Stimulated activated CD8-positive, alpha-beta memory T cell treated with anti-CD3 and anti-CD28 coated beads, Interleukin-12 subunit alpha, Interleukin-12 subunit beta, amount 100 ng/mL, for 24 hours (primary cell): ENCODE data around the gene UMOD.

Experiments used
- DNase-seq: peaks from one replicate; pipeline ENCODE4 v3.0.0-alpha.2; 2020; ENCODE audit errors: extremely low read depth

UMOD gene

DNA sequence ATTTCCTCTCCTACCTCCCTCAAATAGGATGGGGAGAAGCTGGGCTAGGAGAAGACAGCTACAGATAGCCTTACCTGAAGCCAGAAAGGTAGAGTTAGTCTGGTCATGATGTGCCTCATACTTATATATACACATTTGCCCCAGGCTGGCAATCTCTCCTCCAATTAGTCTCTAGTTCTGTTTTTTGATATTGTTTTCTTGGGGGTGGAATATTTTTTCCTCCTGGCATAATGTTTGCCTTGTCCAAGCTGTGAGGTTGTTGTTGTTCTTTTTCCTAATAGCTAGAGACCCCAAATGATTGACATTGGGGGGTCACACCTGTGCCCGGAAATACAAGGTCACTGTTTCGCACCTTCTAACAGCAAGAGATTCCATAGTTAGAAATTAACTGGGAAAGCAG is at the start of gene UMOD:
UMOD (minus strand) TSS at position 101 of the 400 bp plus-strand sequence. CDS start 1,978 bp downstream, outside the sequence.
- DNase-seq, result no peak

DNA sequence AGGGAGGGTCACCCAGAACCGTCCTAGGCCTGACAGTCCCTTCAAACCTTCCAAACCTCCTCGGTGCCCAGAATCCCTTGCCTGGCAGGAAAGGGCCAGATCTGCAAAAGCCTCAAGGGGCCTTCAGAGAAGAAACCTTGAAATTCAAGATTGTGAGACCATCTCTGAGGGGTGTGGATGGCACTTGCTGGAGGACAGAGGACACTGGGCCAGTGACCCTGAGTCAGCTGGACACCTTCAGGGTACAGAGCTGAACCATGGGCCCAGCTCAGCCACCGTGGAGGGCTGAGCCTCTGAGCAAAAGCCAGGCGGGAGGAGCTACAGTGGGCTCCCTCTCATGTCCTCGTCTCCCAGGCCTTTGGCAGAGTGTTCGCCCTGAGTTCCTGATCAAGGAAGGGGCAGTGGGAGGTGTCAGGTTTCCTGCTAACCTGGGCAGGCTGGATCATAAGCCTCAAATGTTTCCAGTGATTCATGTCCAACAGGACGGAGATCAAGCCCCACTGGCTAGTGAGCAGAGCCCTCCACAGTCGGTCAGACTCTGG is 49.0 kb upstream of the UMOD start:
- no peak for DNase-seq

- no peak for DNase-seq
Measured at GRCh38 chr16:20401066-20401465, 48.6 kb upstream of the UMOD start.

DNA sequence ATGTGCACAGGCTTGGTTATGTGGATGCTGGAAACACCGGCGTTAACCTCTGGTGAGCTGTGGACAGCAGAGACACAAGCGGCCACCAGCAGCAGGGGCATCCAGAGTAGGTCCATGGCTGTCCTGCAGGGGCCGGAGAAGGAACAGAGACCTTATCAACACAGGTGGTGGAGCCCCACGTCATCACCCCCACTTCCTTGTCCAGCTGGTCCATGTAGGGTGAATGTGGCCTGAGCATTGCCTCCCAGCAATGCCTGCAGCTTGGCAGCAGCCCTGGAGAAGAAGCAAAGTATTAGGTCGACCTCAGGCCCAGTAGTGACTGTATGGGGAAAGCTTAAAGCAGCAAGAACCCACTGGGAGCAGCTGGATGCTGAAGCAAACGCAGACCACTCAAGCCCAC is 46.7 kb upstream of the UMOD start:
- no peak for DNase-seq

DNA sequence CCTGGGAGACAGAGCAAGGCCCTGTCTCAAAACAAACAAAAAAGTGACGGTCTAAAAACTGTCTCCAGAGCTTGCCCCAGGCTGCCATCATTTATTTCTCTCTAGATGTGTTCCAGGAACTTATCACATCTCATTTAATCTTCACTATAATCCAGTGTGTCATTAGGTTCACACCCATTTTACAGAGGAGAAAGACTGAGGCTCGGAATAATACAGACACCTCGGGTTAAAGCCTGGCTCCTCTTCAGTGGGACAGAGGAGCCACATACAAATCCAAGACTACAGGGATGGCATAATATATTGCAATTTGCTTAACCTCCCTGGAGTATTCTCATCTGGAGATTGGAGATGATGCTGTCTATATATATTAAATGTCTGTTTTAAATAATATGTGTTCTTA is 46.1 kb upstream of the UMOD start:
- no peak for DNase-seq

GRCh38 chr16:20397468-20398074 is 45.1 kb upstream of the UMOD start:
- no peak for DNase-seq

DNA sequence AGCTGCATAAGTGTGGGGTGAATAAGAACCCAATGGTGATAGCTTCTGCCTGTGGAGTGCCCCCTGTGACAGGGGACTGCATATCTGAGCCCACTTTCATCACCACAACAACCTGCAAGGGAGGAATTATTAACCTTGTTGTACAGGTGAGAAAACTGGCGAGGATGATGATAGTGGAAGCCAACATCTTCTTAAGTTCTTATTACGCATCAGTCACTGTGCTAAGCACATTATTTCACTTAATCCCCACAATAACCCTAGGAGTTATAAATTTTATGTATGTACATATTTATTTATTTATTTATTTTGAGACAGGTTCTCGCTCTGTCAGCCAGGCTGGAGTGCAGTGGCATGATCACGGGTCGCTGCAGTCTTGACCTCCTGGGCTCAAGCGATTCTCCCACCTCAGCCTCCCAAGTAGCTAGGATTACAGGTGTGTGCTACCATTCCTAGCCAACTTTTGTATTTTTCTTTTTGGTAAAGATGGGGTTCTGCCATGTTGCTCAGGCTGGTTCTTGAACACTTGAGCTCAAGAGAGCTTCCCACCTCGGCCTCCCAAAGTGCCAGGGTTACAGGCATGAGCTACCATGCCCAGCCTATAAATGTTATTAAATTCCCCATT is 44.4 kb upstream of the UMOD start:
- DNase-seq, result no peak

DNA sequence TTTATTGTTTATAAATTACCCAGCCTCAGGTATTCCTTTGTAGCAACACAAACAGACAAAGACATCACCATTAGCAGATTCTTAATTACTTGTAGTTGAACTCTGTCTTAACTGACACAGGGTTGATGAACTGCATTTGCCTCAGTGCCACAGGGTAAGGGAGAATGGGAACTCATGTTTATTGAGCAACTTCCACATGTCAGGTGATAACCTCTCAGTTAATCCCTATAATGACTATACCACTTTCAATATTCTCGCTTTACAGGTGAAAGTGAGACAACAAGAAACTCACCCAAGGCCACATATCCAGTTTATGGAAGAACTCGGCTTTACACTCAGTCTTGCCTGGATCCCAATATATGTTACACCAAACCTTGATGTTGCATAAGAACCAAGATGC is 43.4 kb upstream of the UMOD start:
- no peak for DNase-seq

GRCh38 chr16:20393801-20394577 is 41.5 kb upstream of the UMOD start:
- DNase-seq, result no peak

GRCh38 chr16:20391045-20391444 is 38.5 kb upstream of the UMOD start:
- no peak for DNase-seq

GRCh38 chr16:20388854-20389253 is 36.3 kb upstream of the UMOD start:
- no peak for DNase-seq

DNA sequence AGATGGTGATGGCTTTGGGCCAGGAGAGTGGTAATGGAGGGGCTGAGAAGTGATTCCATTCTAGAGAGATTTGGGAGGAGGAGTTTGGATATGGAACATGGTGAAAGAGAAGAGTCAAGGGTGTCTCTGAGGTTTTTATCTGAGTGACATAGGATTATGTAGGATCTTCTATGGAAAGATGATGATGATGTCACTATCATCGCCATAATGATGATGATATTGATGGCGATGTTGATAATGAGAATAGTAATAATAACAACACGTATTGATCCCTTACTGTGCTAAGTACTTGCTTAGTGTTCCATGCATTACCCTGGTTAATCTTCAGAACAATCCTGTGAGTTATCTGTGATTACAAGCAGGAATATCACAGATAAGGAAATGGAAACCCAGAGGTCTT is 35.5 kb upstream of the UMOD start:
- DNase-seq, result no peak

DNA sequence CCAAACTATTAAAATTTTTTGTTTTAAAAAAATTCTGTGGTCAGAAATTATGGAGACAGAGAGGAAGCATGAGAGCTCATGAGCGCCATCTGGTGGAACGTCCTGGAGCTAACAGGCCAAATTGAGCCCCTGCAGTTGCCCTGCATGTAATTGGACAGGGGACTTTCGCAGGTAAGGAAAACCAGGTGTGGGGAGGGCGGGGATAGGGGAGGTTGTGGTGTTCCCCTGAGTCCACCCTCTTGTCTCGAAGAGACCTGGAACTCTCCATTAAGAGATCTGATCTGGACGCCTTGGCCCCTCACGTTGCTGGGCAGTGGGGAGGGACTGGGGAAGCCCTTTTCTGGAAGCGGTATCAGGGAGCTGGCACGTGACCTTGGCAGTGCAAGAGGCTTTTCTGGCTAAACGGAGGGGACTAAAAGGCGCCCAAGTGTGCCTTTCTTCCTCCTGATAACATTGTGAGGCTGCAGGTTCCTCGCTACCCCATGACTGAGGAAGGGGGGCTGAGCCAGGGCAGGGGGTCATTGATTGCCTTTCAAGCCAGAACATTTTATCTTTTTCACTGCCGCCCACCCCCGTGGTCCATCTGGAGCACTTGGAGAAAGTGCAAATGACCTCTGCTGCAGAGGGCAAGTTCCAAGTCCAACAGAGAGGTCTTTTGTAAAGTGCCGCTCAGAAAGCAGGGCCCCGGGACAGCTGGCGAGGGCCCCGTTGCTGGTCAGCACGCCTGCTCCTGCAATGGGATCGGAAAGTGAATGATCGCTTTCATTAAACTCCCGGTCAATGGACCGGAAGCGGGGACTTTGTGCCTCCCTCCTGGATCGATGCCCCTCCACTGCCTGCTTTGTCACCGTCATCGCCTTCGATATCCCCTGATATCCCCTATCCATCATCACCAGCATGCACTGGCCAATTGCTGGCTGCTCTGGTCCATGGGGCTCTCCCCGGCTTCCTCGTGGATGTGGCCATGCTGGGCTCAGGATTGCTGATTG is 33.6 kb upstream of the UMOD start:
- no peak for DNase-seq

GRCh38 chr16:20383106-20384029 is 30.9 kb upstream of the UMOD start:
- no peak for DNase-seq

DNA sequence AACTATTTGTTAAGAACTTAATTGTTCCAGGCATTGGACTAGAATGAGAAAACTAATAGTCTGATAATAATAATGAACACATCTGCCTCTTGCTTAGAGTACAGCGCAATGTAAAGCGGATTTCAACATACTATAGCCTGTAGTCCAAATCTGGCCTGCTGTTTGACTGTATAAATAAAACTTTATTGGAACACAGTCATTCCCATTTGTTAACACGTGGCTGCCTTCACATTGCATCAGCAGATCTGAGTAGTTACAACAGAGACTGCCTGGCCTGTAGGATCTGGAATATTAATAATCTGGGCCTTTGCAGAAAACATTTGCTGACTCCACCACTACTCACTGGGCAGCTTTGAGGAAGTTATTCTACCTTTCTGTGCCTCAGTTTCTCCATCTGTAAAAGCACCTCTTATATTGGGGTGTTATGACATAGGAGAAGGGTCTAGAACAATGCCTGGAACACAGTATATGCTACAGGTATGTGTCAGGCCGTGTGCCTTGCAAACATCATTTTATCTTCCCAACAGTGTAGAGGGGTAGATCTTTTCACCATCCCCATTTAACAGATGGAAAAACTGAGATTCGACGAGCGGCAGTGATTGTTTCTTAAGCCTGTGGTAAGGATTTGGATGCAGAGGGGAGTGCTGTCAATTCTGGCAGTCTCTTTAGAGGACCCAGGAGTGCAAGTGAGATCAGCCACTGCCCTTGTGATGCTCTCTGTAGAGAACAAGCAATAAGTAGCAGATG is 29.9 kb upstream of the UMOD start:
- no peak for DNase-seq

DNA sequence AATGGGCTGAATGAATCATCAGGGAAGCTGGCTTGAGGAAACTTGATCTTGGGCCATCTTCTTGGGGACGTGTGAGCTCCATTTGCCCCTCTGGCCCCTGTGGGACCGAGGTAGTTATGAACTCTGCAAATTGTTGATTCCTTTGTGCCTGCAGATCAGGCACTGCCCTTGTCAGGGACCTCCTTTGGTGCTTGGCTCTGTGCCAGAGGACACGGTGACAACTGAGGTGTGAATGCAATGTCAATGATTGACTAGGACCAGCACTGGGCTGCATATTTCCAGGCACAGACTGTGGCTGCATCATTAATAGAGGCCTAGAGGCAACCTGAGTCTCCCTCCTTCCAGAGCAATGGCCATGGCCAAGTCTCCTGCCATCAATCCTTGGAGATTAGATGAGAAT is 28.3 kb upstream of the UMOD start:
- no peak for DNase-seq

- no peak for DNase-seq
Measured at GRCh38 chr16:20377181-20377580, 24.7 kb upstream of the UMOD start.

DNA sequence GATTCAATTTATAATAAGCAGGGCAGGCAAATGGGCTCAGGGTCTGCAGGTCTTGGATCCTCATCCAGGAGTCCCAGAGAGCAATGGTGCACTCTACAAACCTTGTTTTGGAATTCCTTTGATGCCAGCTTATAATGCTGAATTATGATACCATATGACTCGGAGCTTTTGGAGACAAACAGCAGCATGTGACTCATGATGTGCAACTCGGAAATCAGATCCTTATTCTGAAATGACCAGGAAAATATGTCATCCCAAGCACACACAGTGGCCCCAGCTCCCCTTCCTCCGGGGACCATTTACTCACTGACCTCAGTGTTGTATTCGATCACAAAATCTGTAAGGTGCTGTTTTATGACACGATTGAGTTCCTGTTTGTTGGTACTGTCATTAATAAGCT is 20.2 kb upstream of the UMOD start:
- DNase-seq, result no peak

- DNase-seq, result no peak
Measured at GRCh38 chr16:20369452-20370054, 17.0 kb upstream of the UMOD start.
